HFFc6 (cell line): ENCODE results near the gene SLC7A4. TPM values are rescaled to one million over a fixed set of nuclear protein-coding genes. Genes with fewer than 3 reads are reported as not detected.
"Not testable (repeated sequence)": the region's sequence is repeated elsewhere in the genome, so short reads cannot be mapped to it uniquely, and the experiment has no call there.

Source experiments
- DNase-seq: peaks from one replicate; pipeline ENCODE4 v3.0.0-alpha.2; 2018
- H3K27ac Mint-ChIP-seq: 2 replicates; pipeline ENCODE4 v1.8.0; 2020; ENCODE audit warnings: mild to moderate bottlenecking, mixed read lengths
- H3K27me3 Mint-ChIP-seq: 2 replicates; pipeline ENCODE4 v1.8.0; 2021; ENCODE audit warnings: mild to moderate bottlenecking, moderate library complexity, mixed read lengths; ENCODE audit not compliant: insufficient read depth
- H3K36me3 Mint-ChIP-seq: 2 replicates; pipeline ENCODE4 v1.8.0; 2021; ENCODE audit warnings: low read depth, mixed read lengths
- H3K4me1 Mint-ChIP-seq: 2 replicates; pipeline ENCODE4 v1.8.0; 2020; ENCODE audit warnings: low read depth, mixed read lengths
- H3K4me3 Mint-ChIP-seq: 2 replicates; pipeline ENCODE4 v1.8.0; 2020; ENCODE audit warnings: mild to moderate bottlenecking, moderate library complexity, mixed read lengths
- H3K9me3 Mint-ChIP-seq: 2 replicates; pipeline ENCODE4 v1.8.0; 2020; ENCODE audit warnings: mild to moderate bottlenecking, mixed read lengths
- total RNA-seq, 6 experiments: library from RNA; stranded (reverse); fragmentation: NEBNext Ultra II Directional; extraction: Animal tissue kit (Norgen Biotek cat#: 25700); gene quantifications; 2 replicates in 1 of 6; 3 replicates in 5 of 6; pipeline ENCODE4 v1.2.3, GENCODE V29; 2021
- TF ChIP-seq, protein P1 (sequence below): fragments of 200-600 bp; sonication (generic); IDR thresholded peaks from 2 replicates; pipeline ENCODE4 v1.5.0; 2021; ENCODE audit warnings: antibody characterized with exemption, mild to moderate bottlenecking

Gene SLC7A4
- total RNA-seq, 6 experiments from 2014 or later = 0.07 TPM; not detected in 5

DNA sequence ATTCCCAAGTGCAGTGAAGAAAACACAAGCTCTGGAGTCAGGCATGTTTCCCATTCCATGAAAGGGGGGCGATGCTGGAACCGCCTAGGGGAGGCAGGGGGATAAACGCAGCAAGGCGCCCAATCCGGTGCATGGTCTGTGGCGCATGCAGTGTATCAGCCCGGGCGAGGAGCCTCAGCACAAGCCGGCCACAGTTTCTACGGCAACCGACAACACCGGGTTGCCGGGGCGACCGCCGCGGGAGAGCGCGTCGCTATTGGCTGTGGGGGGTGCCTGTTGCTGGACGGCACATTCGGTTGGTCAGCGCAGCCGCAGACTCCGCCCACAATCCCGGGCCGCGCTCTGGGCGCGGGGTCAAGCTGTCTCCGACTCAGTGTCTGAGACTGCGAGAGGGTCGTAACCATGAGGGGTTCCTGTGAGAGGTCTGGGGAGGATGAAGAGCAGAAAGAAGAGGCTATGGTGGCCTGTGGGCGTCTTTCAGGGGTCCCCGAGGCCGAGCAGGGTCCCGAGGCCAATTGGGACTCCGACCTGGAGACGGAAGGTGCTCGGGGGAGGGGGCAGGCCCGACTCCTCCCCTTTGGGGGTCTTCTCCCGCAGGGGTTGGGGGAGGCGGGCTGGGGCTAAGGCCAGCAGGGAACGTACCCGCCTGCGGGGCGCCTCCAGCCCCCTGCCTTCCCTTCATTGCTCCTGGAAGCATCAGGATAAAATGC lies 13.4 kb upstream of the SLC7A4 start, which contains the start of gene LRRC74B:
LRRC74B (plus strand) TSS at position 362 of the 710 bp plus-strand sequence; CDS start at position 403, 41 bp downstream.
- TF ChIP-seq, protein P1, sequence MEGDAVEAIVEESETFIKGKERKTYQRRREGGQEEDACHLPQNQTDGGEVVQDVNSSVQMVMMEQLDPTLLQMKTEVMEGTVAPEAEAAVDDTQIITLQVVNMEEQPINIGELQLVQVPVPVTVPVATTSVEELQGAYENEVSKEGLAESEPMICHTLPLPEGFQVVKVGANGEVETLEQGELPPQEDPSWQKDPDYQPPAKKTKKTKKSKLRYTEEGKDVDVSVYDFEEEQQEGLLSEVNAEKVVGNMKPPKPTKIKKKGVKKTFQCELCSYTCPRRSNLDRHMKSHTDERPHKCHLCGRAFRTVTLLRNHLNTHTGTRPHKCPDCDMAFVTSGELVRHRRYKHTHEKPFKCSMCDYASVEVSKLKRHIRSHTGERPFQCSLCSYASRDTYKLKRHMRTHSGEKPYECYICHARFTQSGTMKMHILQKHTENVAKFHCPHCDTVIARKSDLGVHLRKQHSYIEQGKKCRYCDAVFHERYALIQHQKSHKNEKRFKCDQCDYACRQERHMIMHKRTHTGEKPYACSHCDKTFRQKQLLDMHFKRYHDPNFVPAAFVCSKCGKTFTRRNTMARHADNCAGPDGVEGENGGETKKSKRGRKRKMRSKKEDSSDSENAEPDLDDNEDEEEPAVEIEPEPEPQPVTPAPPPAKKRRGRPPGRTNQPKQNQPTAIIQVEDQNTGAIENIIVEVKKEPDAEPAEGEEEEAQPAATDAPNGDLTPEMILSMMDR = no peak
- Mint-ChIP-seq H3K27ac (peak within 1 kb of the TSS; percentile 99), H3K4me1 (peaks cover 47% of the 10 kb centered on the region), H3K27me3 (peaks cover 5% of the 10 kb centered on the region; the same call in 1 of the 2 replicates), H3K4me3 (peak within 1 kb of the TSS; percentile 90), H3K9me3 (no peaks in the 10 kb centered on the region), H3K36me3 (no peaks in the 10 kb centered on the region)
- peak; percentile 89 for DNase-seq

DNA sequence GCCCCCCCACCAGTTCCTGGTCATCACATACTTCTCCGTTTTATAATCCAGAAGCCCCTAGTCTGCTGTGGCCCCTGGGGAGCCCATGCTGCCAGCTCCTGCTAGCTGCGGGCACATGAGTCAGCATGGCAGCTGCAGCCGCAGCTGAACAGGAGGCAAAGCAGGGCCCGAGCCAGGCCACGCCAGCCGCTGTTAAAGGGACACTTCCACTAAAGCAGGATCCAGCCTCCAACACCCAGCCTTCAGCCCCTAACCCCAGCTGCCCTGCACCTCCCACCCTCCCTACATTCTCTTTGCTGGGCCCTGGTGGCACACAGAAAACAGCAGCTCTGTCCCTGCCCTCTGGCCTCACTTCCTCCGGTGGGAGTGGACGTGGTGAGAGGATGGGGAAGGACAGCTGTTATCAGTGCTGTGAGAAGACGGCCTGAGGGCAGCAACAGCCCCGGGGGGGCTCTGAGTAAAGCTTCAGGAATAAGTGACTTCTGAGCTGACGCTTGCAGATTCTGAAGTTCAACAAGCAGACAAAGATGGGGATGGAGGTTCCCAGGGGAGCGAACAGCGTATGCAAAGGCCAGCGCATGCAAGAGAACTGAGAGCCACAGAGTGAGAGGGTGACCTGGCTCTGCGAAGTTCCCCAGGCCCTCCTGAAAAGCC lies 12.7 kb upstream of the SLC7A4 start:
- H3K4me1 Mint-ChIP-seq = peaks cover 52% of the 10 kb centered on the region
- peak overlapping the region; percentile 99 for H3K27ac Mint-ChIP-seq
- peak; percentile 64 for DNase-seq
- peak overlapping the region; percentile 90 for H3K4me3 Mint-ChIP-seq
- H3K36me3 Mint-ChIP-seq = no peaks in the 10 kb centered on the region
- no peaks in the 10 kb centered on the region for H3K9me3 Mint-ChIP-seq
- TF ChIP-seq, protein P1 = no peak
- H3K27me3 Mint-ChIP-seq = peaks cover 5% of the 10 kb centered on the region; the same call in 1 of the 2 replicates

DNA sequence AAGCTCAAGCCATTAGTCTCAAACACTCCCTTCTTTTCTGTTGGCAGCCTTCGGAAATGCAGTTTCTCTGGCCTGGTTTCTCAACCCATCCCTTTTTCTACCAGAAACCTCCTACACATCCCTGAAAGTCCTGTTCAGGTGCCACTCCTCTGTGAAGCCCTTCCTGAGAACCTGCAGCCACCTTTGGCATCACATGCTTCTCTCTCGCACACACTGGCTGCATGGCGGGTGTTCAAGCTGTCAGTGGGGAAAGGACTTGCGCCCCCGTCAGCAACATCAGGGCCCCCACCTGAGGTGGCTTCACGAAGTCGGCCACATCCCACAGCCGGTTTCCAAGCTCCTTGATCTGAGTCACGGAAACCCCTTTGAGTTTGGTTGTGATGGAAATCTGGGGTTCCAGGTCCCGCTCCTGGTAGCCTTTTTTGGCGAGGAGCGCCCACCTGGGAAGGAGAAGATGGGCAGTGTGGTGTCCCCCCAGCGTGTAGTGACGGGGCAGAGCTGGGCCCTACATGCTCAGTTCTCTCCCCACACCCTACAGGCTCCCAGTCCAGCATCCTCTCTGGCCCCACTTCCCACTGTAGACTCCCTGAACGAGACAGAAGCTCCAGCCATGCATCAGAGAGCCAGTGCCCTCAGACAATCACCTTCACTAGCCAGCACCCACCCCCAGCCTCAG lies 11.6 kb upstream of the SLC7A4 start:
- no peaks in the 10 kb centered on the region for H3K9me3 Mint-ChIP-seq
- TF ChIP-seq, protein P1 = no peak
- H3K4me1 Mint-ChIP-seq = peaks cover 58% of the 10 kb centered on the region
- H3K27ac Mint-ChIP-seq = peak overlapping the region; percentile 99
- no peak for DNase-seq
- no peaks in the 10 kb centered on the region for H3K36me3 Mint-ChIP-seq
- H3K27me3 Mint-ChIP-seq = peaks cover 5% of the 10 kb centered on the region; the same call in 1 of the 2 replicates
- H3K4me3 Mint-ChIP-seq = peak overlapping the region; percentile 90; the same call in 1 of the 2 replicates

DNA sequence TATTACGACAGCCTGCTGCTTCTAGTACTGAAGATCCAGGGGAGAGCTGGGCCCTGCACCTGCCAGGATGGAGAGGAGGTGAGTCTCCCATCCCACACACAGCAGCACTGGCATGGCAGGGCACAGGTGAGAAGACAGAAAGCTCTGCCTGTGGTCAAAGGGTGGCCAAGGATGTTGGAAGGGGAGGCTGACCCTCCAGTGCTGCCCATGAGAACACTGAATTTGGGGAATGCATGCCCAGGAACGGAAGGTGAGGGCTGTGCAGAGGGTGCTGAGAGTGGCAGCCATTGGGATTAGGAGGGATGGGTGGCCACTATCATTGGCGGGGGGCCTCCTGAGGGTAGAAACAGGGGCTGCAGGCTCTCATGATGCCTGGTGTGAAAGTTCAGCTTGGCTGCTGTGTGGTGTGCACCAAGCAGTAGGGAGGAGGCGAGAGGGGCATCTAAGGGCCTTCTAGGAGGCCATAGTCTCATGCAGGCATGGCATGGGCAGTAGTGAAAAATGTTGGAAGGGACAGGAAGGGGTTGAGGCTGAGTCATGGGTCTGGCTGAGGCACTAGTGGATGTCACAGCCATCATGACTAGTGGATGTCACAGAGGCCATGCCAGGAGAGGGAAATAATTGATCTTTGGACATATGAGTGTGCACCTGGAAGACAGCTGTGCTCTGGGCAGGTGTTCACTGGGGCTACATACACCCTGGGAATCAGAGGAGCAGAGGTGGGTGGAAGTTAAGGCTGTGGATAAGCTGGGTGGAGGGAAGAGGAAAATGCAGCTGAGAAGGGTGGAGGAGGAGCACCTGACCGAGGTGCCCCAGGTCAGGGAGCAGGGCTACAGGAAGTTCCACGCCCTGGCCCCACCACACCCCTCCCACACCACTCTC lies 10.9 kb upstream of the SLC7A4 start:
- Mint-ChIP-seq H3K36me3 (no peaks in the 10 kb centered on the region), H3K27me3 (peaks cover 5% of the 10 kb centered on the region; the same call in 1 of the 2 replicates), H3K9me3 (no peaks in the 10 kb centered on the region), H3K27ac (peak overlapping the region; percentile 79), H3K4me1 (peaks cover 65% of the 10 kb centered on the region), H3K4me3 (no peak overlapping the region; the same call in 1 of the 2 replicates)
- TF ChIP-seq, protein P1 = no peak
- DNase-seq = no peak

DNA sequence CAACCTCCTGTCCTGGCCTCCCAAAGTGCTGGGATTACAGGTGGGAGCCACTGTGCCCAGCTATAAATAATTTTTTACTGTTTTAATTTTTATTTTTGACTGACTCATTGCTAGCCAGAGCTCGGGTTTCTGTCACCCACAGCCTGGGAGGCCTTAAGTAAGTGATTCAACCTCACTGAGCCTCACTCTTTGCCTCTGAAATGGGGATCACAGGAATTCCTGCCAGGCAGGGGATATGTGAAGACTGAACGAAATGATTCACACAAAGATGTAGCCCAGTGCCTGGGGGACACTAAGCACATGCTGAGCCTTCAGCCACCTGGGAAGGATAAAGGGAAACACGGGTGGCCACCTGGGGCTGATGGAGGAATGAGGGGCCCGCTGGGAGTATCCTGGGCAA lies 9.6 kb upstream of the SLC7A4 start:
- no peaks in the 10 kb centered on the region for H3K9me3 Mint-ChIP-seq
- H3K27ac Mint-ChIP-seq = peak overlapping the region; percentile 79
- TF ChIP-seq, protein P1 = no peak
- H3K36me3 Mint-ChIP-seq = no peaks in the 10 kb centered on the region
- H3K27me3 Mint-ChIP-seq = peaks cover 3% of the 10 kb centered on the region; the same call in 1 of the 2 replicates
- peak; percentile 72 for DNase-seq
- no peak overlapping the region; the same call in 1 of the 2 replicates for H3K4me3 Mint-ChIP-seq
- H3K4me1 Mint-ChIP-seq = peaks cover 77% of the 10 kb centered on the region

DNA sequence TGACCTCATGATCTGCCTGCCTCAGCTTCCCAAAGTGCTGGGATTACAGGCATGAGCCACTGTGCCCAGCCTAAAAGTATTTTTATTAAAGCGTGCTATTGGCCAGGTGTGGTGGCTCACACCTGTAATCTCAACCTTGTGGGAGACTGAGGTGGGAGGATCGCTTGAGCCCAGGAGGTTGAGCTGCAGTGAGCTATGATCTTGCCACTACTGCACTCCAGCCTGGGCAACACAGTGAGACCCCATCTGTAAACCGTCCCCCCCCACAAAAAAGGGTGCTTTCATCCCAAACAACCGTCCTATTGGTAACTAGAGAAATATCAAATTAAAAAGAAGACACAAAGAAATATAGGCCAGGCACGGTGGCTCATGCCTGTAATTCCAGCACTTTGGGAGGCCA lies 6.8 kb upstream of the SLC7A4 start:
- not testable (repeated sequence) for DNase-seq, H3K4me3 Mint-ChIP-seq, H3K9me3 Mint-ChIP-seq, H3K27ac Mint-ChIP-seq, H3K27me3 Mint-ChIP-seq, H3K36me3 Mint-ChIP-seq
- peaks cover 55% of the 10 kb centered on the region for H3K4me1 Mint-ChIP-seq
